Parathyroid adenoma (tissue), 2 donors: Measurements from ENCODE around the gene SLC35F3.

ENCODE experiments used
- H2AFZ ChIP-seq: fragments of 300-600 bp; sonication (generic); one replicate; pipeline ENCODE4 v1.7.0; 2017; ENCODE audit warnings: antibody characterized with exemption, mild to moderate bottlenecking
- H3K27ac ChIP-seq: fragments of 300-600 bp; sonication (generic); one replicate; pipeline ENCODE4 v1.7.0; 2017
- H3K27me3 ChIP-seq: fragments of 300-600 bp; sonication (generic); one replicate; pipeline ENCODE4 v1.7.0; 2017; ENCODE audit warnings: low read length; ENCODE audit not compliant: control insufficient read depth, insufficient read depth
- H3K36me3 ChIP-seq: fragments of 300-600 bp; sonication (generic); one replicate; pipeline ENCODE4 v1.7.0; 2017; ENCODE audit warnings: low read length; ENCODE audit not compliant: control insufficient read depth, insufficient read depth
- H3K4me1 ChIP-seq: fragments of 300-600 bp; sonication (generic); one replicate; pipeline ENCODE4 v1.7.0; 2017; ENCODE audit warnings: control low read depth
- H3K4me2 ChIP-seq: fragments of 300-600 bp; sonication (generic); one replicate; pipeline ENCODE4 v1.7.0; 2017; ENCODE audit warnings: low read length
- H3K4me3 ChIP-seq: fragments of 300-600 bp; sonication (generic); one replicate; pipeline ENCODE4 v1.7.0; 2017; ENCODE audit warnings: low read depth, low read length
- H3K79me2 ChIP-seq: fragments of 300-600 bp; sonication (generic); one replicate; pipeline ENCODE4 v1.7.0; 2017; ENCODE audit warnings: control low read depth
- H3K9ac ChIP-seq: fragments of 300-600 bp; sonication (generic); one replicate; pipeline ENCODE4 v1.7.0; 2017; ENCODE audit warnings: mild to moderate bottlenecking
- H3K9me3 ChIP-seq: fragments of 300-600 bp; sonication (generic); one replicate; pipeline ENCODE4 v1.7.0; 2017; ENCODE audit warnings: low read length; ENCODE audit not compliant: control insufficient read depth
- TF ChIP-seq, protein P1 (sequence below): fragments of 300-600 bp; sonication (generic); IDR thresholded peaks from one replicate; pipeline ENCODE4 v1.7.0; 2017; ENCODE audit warnings: antibody characterized with exemption, mild to moderate bottlenecking
- donor health status: primary hyperparathyroidism.

SLC35F3 gene

DNA sequence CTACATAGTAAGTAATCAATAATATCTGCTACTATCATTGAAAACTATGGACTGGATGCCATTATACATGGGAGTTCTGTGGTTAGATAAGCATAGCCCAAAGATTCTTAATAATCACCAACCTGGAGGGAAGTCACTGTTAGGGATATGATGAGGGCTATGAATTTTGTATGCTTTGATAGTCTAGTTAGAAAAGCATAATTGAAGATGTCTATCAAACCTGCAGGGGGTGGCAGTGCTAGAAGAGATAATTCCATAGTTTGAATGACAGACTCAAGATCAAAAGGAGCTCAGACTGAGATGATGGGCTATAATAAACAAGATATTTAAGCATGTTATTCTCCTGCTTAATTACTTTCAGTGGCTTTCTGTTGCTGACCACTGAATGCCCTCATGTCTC lies 453.4 kb downstream of the SLC35F3 start:
- Histone ChIP-seq H3K4me1 (no peaks in the 10 kb centered on the region), H3K4me3 (no peak overlapping the region), H3K9me3 (no peaks in the 10 kb centered on the region), H3K36me3 (no peaks in the 10 kb centered on the region), H3K79me2 (peaks cover 4% of the 10 kb centered on the region), H3K27me3 (no peaks in the 10 kb centered on the region), H3K4me2 (no peak overlapping the region), H3K27ac (no peak overlapping the region), H3K9ac (no peak overlapping the region), H2AFZ (no peak overlapping the region)
- TF ChIP-seq, protein P1, sequence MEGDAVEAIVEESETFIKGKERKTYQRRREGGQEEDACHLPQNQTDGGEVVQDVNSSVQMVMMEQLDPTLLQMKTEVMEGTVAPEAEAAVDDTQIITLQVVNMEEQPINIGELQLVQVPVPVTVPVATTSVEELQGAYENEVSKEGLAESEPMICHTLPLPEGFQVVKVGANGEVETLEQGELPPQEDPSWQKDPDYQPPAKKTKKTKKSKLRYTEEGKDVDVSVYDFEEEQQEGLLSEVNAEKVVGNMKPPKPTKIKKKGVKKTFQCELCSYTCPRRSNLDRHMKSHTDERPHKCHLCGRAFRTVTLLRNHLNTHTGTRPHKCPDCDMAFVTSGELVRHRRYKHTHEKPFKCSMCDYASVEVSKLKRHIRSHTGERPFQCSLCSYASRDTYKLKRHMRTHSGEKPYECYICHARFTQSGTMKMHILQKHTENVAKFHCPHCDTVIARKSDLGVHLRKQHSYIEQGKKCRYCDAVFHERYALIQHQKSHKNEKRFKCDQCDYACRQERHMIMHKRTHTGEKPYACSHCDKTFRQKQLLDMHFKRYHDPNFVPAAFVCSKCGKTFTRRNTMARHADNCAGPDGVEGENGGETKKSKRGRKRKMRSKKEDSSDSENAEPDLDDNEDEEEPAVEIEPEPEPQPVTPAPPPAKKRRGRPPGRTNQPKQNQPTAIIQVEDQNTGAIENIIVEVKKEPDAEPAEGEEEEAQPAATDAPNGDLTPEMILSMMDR = no peak

GRCh38 chr1:234361102-234361603 lies 456.7 kb downstream of the SLC35F3 start:
- H3K79me2 ChIP-seq = peaks cover 4% of the 10 kb centered on the region
- TF ChIP-seq, protein P1 = no peak
- H3K9ac ChIP-seq = no peak overlapping the region

GRCh38 chr1:234362558-234362957 lies 458.1 kb downstream of the SLC35F3 start:
- H3K36me3 ChIP-seq = no peaks in the 10 kb centered on the region
- no peaks in the 10 kb centered on the region for H3K4me1 ChIP-seq
- H3K4me3 ChIP-seq = no peak overlapping the region
- H3K79me2 ChIP-seq = peaks cover 4% of the 10 kb centered on the region
- no peak overlapping the region for H2AFZ ChIP-seq
- no peaks in the 10 kb centered on the region for H3K27me3 ChIP-seq
- no peaks in the 10 kb centered on the region for H3K9me3 ChIP-seq
- no peak overlapping the region for H3K27ac ChIP-seq
- H3K4me2 ChIP-seq = no peak overlapping the region
- H3K9ac ChIP-seq = no peak overlapping the region
- TF ChIP-seq, protein P1 = no peak

More at GRCh38 chr1:234361102-234361603, 456.7 kb downstream of the SLC35F3 start:
- Histone ChIP-seq H3K4me1 (no peaks in the 10 kb centered on the region), H2AFZ (no peak overlapping the region), H3K27ac (no peak overlapping the region), H3K9me3 (no peaks in the 10 kb centered on the region), H3K4me3 (no peak overlapping the region), H3K27me3 (no peaks in the 10 kb centered on the region), H3K36me3 (no peaks in the 10 kb centered on the region), H3K4me2 (no peak overlapping the region)

GRCh38 chr1:234368320-234369032 lies 464.0 kb downstream of the SLC35F3 start:
- no peak overlapping the region for H3K4me3 ChIP-seq
- H3K4me2 ChIP-seq = no peak overlapping the region
- TF ChIP-seq, protein P1 = no peak
- no peaks in the 10 kb centered on the region for H3K79me2 ChIP-seq
- H3K9me3 ChIP-seq = no peaks in the 10 kb centered on the region
- no peak overlapping the region for H2AFZ ChIP-seq
- H3K36me3 ChIP-seq = no peaks in the 10 kb centered on the region
- no peak overlapping the region for H3K9ac ChIP-seq
- H3K27me3 ChIP-seq = no peaks in the 10 kb centered on the region
- no peaks in the 10 kb centered on the region for H3K4me1 ChIP-seq
- H3K27ac ChIP-seq = no peak overlapping the region

DNA sequence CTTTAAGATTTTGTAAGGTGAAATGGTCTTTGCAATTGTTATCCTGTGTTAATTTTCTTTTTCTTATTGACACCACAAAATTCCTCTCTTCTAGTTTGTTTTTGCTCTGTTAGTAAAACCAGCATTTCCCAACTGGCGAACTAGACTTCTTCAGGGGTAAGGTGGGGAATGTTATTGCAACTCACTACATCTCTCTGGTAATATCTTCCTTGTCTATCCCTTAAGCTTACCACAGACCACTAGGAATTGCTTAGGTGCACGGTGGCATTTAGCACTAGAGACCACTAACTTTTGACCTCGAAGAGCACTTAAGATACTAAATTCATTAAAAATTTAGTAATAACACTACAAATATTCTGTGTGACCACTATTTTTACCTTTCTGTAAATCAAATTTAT lies 464.6 kb downstream of the SLC35F3 start:
- TF ChIP-seq, protein P1 = no peak

More for the DNA sequence above, 464.6 kb downstream of the SLC35F3 start:
- no peak overlapping the region for H3K4me2 ChIP-seq
- H2AFZ ChIP-seq = no peak overlapping the region
- no peak overlapping the region for H3K9ac ChIP-seq
- H3K36me3 ChIP-seq = no peaks in the 10 kb centered on the region
- no peaks in the 10 kb centered on the region for H3K9me3 ChIP-seq
- no peak overlapping the region for H3K4me3 ChIP-seq
- H3K27me3 ChIP-seq = no peaks in the 10 kb centered on the region
- H3K79me2 ChIP-seq = no peaks in the 10 kb centered on the region
- H3K4me1 ChIP-seq = no peaks in the 10 kb centered on the region
- no peak overlapping the region for H3K27ac ChIP-seq
